Gastroesophageal sphincter (tissue), 3 donors: Measurements from ENCODE around the gene RNF19B.

ENCODE experiments used
- EP300 ChIP-seq: sonication (generic); formaldehyde crosslinking; IDR thresholded peaks from one replicate; pipeline ENCODE4 v1.6.1; 2017; ENCODE audit warnings: antibody characterized with exemption, mild to moderate bottlenecking
- POLR2A ChIP-seq, 2 donors: fragments of 450-650 bp; IDR thresholded peaks; one replicate each; pipeline ENCODE4 v1.6.1; 2017; ENCODE audit warnings: antibody characterized with exemption in 2 of 2, mild to moderate bottlenecking in 2 of 2, moderate library complexity in 1 of 2
- POLR2AphosphoS5 ChIP-seq: sonication (generic); formaldehyde crosslinking; IDR thresholded peaks from one replicate; pipeline ENCODE4 v1.6.1; 2017; ENCODE audit warnings: antibody characterized with exemption
- TF ChIP-seq, protein P1 (sequence below), 4 experiments: fragments of 200-600 bp in 2 of 4; fragments of 450-650 bp in 2 of 4; sonication (generic) in 1 of 4; IDR thresholded peaks; one replicate each; pipeline ENCODE4 v1.5.1; 2017 to 2019; ENCODE audit warnings: antibody characterized with exemption in 4 of 4, mild to moderate bottlenecking in 2 of 4, moderate library complexity in 2 of 4

GRCh38 chr1:32928285-32928684 lies 36.3 kb downstream of the RNF19B start:
- TF ChIP-seq, protein P1, sequence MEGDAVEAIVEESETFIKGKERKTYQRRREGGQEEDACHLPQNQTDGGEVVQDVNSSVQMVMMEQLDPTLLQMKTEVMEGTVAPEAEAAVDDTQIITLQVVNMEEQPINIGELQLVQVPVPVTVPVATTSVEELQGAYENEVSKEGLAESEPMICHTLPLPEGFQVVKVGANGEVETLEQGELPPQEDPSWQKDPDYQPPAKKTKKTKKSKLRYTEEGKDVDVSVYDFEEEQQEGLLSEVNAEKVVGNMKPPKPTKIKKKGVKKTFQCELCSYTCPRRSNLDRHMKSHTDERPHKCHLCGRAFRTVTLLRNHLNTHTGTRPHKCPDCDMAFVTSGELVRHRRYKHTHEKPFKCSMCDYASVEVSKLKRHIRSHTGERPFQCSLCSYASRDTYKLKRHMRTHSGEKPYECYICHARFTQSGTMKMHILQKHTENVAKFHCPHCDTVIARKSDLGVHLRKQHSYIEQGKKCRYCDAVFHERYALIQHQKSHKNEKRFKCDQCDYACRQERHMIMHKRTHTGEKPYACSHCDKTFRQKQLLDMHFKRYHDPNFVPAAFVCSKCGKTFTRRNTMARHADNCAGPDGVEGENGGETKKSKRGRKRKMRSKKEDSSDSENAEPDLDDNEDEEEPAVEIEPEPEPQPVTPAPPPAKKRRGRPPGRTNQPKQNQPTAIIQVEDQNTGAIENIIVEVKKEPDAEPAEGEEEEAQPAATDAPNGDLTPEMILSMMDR (IDR thresholded peaks at IDR 0.05): no peak
- TF ChIP-seq POLR2A (IDR thresholded peaks at IDR 0.05) (no peak), POLR2AphosphoS5 (no peak), EP300 (no peak)
